Measurements from ENCODE around the gene SLC9A3.

DNA sequence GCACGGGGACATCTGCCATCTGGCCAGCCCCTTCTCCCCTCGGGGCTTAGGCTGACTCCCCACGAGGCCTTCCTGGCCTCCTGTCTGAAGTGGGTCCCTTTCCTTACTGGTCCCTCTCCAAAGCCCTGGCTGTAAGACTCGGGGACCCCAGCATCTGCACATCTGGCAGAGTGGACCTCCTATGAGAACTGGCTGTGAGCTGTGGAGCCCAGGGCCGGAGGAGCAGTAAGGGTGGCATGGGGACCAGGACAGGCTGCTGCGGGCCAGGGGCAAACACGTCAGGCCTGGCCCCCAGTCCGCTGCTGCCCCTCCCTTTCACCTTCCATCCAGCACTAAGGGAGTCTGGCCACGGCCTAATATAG, 47.5 kb downstream of the SLC9A3 start:
- TF ChIP-seq ZMAT3 (CRISPR knock-in tag; conservative IDR thresholded peaks at IDR 0.05) (no peak), TOE1 (CRISPR knock-in tag; IDR thresholded peaks at IDR 0.05) (no peak), SIN3A (IDR thresholded peaks at IDR 0.05; ENCODE audit: borderline replicate concordance, low read depth, low read length) (no peak), BHLHE40 (IDR thresholded peaks at IDR 0.05; ENCODE audit: low read length) (no peak)

Data from HepG2 (cell line).